Esophagus (tissue), 2 donors: ENCODE results near the gene SRRM5. TPM values are rescaled to one million over a fixed set of nuclear protein-coding genes. Genes with fewer than 3 reads are reported as not detected.
"Not testable (repeated sequence)": the region's sequence is repeated elsewhere in the genome, so short reads cannot be mapped to it uniquely, and the experiment has no call there.

Experiments used
- H3K27ac ChIP-seq, 2 donors: one replicate each; pipeline ENCODE4 v1.5.1; 2013; ENCODE audit warnings: low read depth in 2 of 2, mild to moderate bottlenecking in 2 of 2, inconsistent platforms in 1 of 2, low read length in 1 of 2, moderate library complexity in 1 of 2
- H3K27me3 ChIP-seq, 2 donors: one replicate each; pipeline ENCODE4 v1.6.1; 2013; ENCODE audit warnings: low read length in 2 of 2, control low read depth in 1 of 2, mild to moderate bottlenecking in 1 of 2; ENCODE audit not compliant: insufficient read depth in 2 of 2, control insufficient read depth in 1 of 2
- H3K36me3 ChIP-seq, 2 donors: one replicate each; pipeline ENCODE4 v1.6.1; 2013; ENCODE audit warnings: low read length in 1 of 2; ENCODE audit not compliant: control insufficient read depth in 2 of 2, insufficient read depth in 2 of 2
- H3K4me1 ChIP-seq, 2 donors: one replicate each; pipeline ENCODE4 v1.6.1; 2013; ENCODE audit warnings: low read length in 1 of 2; ENCODE audit not compliant: control insufficient read depth in 2 of 2, insufficient read depth in 2 of 2
- H3K4me3 ChIP-seq, 2 donors: one replicate each; pipeline ENCODE4 v1.5.1; 2013; ENCODE audit warnings: low read length in 2 of 2, mild to moderate bottlenecking in 2 of 2, low read depth in 1 of 2, moderate library complexity in 1 of 2
- H3K9me3 ChIP-seq, 2 donors: one replicate each; pipeline ENCODE4 v1.6.1; 2013; ENCODE audit warnings: mild to moderate bottlenecking in 2 of 2, low read depth in 1 of 2, low read length in 1 of 2, moderate library complexity in 1 of 2; ENCODE audit not compliant: control insufficient read depth in 2 of 2, insufficient read depth in 1 of 2
- WGBS, 2 donors: extraction: QIAGEN DNeasy Blood & Tissue Kit; methylation state at CpG; one replicate each; pipeline ENCODE4 v1.1.7; 2013; 5-methylcytosine and 5-hydroxymethylcytosine counted together
- polyA plus RNA-seq, 2 donors: library from polyadenylated mRNA; stranded (reverse); fragments of 200-250 nt; gene quantifications; one replicate each; pipeline ENCODE4 v1.2.3, GENCODE V29; 2013
- donor health status: healthy with polysubstance abuse.
- donor health status: Bipolar disorder and iron deficiency.

Gene SRRM5
- polyA plus RNA-seq, 2 donors = 0.14 to 0.71 TPM

DNA sequence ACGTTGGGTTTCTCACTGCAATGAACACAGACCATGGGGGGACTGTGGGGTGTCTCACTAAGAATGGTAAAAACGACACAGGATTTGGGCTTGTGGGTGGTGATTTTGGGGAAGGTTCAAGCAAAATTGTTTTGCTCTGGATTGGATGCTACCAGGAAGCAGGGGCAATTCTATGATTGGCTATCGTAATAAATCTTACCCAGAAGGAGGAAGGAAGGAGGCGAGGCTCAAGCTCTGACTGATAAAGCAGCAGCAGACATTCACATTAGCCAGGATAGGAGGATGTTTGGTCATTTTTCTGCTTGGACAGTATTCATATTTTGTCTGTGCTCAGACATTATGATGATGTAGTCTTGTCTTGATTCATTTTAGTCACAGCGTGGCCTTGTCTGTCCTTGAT, 14.0 kb upstream of the SRRM5 start:
- peaks cover 7 to 8% of the 10 kb centered on the region in 2 donors for H3K4me1 ChIP-seq
- peaks cover 10 to 16% of the 10 kb centered on the region in 2 donors for H3K36me3 ChIP-seq
- 46 to 47% methylated on average over 5 of the region's 5 CpGs for WGBS, 2 donors
- H3K27ac ChIP-seq = no peak overlapping the region
- no peaks in the 10 kb centered on the region for H3K9me3 ChIP-seq
- no peak overlapping the region for H3K4me3 ChIP-seq
- H3K27me3 ChIP-seq = no peaks in the 10 kb centered on the region

DNA sequence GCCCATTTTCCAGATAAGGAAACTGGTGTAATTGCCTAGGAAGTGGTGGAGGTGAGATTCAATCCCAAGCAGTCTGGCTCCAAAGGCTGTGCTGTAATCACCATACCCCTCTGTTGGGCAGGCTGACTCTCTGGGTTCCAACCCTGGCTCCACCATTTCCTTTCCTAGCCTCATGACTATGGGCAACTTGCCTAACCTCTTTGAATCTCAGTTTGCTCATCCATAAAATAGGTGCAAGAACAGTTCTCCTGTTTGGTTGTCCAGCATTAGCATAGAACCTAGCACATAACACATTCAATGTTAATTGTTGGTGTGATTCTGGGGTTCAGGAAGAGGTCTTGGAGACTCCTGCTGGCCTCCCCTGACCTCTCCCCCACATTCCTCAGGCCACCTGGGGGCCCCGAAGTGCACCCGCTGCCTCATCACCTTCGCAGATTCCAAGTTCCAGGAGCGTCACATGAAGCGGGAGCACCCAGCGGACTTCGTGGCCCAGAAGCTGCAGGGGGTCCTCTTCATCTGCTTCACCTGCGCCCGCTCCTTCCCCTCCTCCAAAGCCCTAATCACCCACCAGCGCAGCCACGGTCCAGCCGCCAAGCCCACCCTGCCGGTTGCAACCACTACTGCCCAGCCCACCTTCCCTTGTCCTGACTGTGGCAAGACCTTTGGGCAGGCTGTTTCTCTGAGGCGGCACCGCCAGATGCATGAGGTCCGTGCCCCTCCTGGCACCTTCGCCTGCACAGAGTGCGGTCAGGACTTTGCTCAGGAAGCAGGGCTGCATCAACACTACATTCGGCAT, 13.2 kb upstream of the SRRM5 start:
- no peak overlapping the region for H3K27ac ChIP-seq

DNA sequence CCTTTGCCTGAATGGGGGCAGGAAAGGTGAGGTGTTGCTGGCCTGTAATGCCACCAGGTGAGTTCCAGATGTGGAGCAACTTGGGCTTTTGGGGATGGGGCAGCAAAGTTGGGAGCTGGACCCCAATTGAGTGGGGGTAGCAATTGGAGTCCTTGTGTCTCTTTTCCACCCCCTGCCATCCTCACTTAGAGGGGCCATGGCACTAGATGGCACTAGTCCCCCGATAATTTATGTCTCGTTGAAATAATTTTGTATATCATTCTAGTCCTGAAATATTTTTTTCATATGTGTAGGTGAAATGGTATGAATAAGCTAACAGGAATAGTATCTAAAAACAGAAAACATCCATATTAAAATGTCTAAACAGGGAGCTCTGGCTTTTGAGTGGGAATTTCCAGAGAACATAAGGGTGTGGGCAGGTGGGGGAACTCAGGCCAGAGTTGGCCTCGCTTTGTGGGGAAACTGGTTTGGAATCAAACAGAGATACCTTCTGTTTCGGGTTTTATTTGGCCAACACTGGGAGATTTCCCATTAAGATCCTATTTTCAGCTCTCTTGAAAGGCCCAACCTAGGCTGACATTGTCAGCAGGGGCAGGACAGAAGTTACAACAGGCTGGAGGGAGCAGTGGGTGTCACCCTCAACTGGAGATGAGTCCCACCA, 12.1 kb upstream of the SRRM5 start:
- WGBS, 2 donors = 60 to 74% methylated on average over 4 of the region's 4 CpGs
- no peaks in the 10 kb centered on the region for H3K9me3 ChIP-seq
- H3K36me3 ChIP-seq = peaks cover 10% of the 10 kb centered on the region in 2 donors

More for the DNA sequence above, 13.2 kb upstream of the SRRM5 start:
- Histone ChIP-seq H3K4me3 (no peak overlapping the region), H3K27me3 (no peaks in the 10 kb centered on the region), H3K9me3 (no peaks in the 10 kb centered on the region), H3K4me1 (peaks cover 7 to 8% of the 10 kb centered on the region in 2 donors), H3K36me3 (peaks cover 10 to 12% of the 10 kb centered on the region in 2 donors)
- 93 to 95% methylated on average over 19 of the region's 19 CpGs for WGBS, 2 donors

DNA sequence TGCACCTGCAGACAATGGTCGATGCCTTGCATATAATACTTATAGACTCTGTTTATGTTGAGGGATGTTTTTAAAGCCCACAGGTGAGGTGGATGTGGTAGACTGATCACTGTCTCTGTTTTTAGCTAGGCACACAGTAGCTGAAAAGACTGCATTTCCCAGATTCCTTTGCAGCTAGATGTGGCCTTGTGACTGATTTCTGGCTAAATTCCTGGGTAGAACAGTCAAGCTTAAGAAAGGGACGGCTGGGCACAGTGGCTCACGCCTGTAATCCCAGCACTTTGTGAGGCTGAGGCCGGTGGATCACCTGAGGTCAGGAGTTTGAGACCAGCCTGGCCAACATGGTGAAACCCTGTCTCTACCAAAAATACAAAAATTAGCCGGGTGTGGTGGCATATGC, 11.6 kb upstream of the SRRM5 start:
- not testable (repeated sequence) for H3K9me3 ChIP-seq, H3K27ac ChIP-seq, H3K4me3 ChIP-seq, H3K27me3 ChIP-seq, H3K4me1 ChIP-seq
- H3K36me3 ChIP-seq = peaks cover 10 to 12% of the 10 kb centered on the region in 2 donors
- WGBS, 2 donors = 70 to 71% methylated on average over 5 of the region's 5 CpGs

More for the DNA sequence above, 12.1 kb upstream of the SRRM5 start:
- Histone ChIP-seq H3K4me1 (peaks cover 7 to 8% of the 10 kb centered on the region in 2 donors), H3K27me3 (no peaks in the 10 kb centered on the region), H3K27ac (no peak overlapping the region), H3K4me3 (no peak overlapping the region)

DNA sequence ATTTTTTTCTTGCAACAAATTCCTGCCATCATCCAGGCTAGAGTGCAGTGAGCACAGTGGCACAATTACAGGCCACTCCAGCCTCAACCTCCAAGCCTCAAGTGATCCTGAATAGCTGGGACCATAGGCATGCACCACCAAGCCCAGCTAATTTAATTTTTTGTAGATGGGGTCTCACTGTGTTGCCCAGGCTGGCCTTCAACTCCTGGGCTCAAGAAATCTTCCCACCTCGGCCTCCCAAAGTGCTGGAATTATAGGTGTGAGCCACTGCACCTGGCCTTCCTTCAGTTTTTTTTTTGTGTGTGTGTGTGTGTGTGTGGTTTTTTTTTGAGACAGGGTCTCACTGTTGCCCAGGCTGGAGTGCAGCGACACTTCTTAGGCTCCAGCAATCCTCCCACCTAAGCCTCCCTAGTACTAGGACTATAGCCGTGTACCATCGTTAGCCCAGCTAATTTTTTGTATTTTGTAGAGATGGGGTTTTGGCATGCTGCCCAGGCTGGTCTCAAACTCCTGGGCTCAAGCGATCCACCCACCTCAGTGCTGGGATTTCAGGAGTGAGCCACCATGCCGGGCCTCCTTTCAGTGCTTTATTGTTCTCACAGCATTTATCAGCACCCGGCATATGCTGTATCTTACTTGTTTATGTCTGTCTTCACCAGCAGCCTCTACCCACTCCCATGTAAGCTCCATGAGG, 5.9 kb upstream of the SRRM5 start:
- WGBS, 2 donors = 73 to 79% methylated on average over 7 of the region's 7 CpGs
- Histone ChIP-seq H3K36me3 (peaks cover 2 to 7% of the 10 kb centered on the region in 2 donors), H3K9me3 (no peaks in the 10 kb centered on the region), H3K27ac (peak overlapping the region; percentile 9 to 40), H3K4me1 (no peaks in the 10 kb centered on the region), H3K4me3 (no peak overlapping the region), H3K27me3 (no peaks in the 10 kb centered on the region)

DNA sequence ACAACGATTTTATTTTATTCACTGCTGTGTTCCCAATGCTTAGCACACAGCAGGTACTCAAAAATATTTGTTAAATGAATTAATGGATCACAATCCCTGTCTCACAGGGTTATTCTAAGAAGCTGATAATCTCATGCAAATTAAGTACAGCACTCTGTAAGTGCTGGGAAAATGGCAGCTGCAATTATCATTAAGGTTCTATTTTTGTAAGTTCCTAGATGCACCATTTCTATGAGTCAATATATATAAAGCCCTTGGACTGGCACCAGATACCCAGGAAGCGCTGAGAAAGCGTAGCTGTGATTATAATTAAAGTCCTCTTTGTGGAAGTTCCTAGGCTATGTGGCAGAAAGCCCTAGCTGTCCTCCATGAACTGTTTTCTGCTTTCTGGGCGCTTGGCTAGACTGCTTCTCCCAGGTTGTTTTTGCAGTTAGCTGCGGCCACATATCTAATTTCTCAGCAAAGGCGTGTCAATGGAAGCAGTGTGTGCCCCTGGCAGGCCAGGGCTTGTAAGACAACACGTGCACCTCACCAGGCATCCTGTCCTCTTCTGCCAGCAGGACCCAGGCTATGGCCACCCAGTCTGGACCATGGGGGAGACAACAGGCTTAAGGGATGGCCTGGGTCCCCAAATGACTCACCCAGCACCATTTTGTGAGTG, 5.2 kb upstream of the SRRM5 start:
- peaks cover 2% of the 10 kb centered on the region in 2 donors for H3K36me3 ChIP-seq
- H3K9me3 ChIP-seq = no peaks in the 10 kb centered on the region
- no peak overlapping the region for H3K4me3 ChIP-seq
- no peaks in the 10 kb centered on the region for H3K4me1 ChIP-seq
- H3K27ac ChIP-seq = peak overlapping the region; percentile 33 to 59
- 55 to 63% methylated on average over 7 of the region's 7 CpGs for WGBS, 2 donors
- no peaks in the 10 kb centered on the region for H3K27me3 ChIP-seq

DNA sequence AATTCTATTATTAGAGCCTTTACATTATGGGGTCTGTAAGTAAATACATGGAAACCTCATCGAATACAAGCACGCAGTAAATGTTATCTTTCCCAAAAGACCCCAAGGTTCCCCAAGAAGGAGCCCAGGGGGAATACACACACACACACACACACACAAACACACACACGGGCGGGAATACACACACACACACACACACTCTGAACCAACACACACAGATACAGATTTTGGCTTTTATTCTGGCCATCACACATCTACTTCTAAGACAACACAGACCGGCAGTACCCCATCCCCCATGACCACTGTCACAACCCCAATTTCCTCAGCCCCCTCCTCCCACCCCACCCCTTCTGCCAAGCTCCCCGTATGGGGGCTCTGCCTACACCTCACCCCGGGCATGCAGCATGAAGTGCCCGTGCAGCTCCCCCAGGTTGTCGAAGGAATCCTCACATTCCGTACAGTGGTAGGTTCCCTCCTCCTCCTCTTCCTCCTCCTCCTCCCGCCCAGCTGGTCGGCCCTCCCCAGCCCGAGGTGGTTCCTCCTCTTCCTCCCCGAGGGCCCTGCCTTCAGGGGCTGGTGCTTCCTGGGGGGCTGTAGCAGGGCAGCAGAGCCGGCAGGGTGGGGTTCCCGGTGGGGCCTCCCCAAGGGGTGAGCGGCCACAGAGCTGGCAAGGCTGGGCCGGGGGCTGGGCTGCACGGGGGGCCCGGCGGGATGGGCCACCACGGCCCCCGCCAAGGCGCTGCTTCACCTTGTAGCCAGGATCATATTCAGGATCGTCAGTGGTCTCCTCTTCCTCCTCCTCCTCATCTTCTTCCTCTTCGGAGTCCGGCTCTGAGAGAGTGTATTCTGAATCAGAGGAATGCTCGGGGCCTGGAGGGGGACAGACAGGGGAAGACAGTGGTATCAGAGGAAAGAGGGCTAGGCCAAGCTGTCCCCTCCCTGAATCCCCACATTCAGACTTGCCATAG, 4.4 kb upstream of the SRRM5 start:
- H3K4me3 ChIP-seq = no peak overlapping the region
- 73 to 79% methylated on average over 28 of the region's 28 CpGs for WGBS, 2 donors
- H3K9me3 ChIP-seq = no peaks in the 10 kb centered on the region
- H3K4me1 ChIP-seq = no peaks in the 10 kb centered on the region
- peak overlapping the region in 1 of 2 donors; percentile 59 for H3K27ac ChIP-seq
- no peaks in the 10 kb centered on the region for H3K27me3 ChIP-seq
- H3K36me3 ChIP-seq = peaks cover 5 to 8% of the 10 kb centered on the region in 2 donors

DNA sequence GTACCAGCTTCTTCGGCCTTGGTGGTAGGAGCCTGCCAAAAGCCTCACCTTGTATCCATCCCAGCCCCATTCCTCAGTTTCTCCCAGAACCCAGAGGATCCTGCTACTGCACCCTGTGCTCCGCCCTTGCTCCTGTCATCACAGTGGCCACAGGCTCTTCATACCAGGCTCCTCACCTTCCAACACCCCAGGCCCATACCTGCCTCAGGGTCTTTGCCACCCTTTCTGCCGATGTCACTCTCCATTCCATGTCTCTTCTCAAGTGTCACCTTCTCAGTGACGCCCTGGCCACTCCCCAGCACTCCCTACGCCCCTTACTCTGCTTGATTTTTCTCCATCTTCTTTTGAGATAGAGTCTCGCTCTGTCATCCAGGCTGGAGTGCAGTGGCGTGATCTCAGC, 2.0 kb upstream of the SRRM5 start:
- Histone ChIP-seq H3K4me3 (no peak overlapping the region), H3K9me3 (no peaks in the 10 kb centered on the region), H3K27me3 (no peaks in the 10 kb centered on the region), H3K4me1 (no peaks in the 10 kb centered on the region), H3K27ac (no peak overlapping the region), H3K36me3 (peaks cover 9 to 15% of the 10 kb centered on the region in 2 donors)
- WGBS, 2 donors = 89 to 91% methylated on average over 7 of the region's 7 CpGs
